Sigmoid colon (tissue), 3 donors: ENCODE data around the gene PRPF38A.

Experiments used
- CTCF ChIP-seq, 4 experiments: fragments of 450-650 bp in 3 of 4; fragments of 200-600 bp in 1 of 4; IDR thresholded peaks; one replicate each; pipeline ENCODE4 v1.5.1; 2016 to 2019; ENCODE audit warnings: antibody characterized with exemption in 4 of 4, mild to moderate bottlenecking in 3 of 4, moderate library complexity in 2 of 4
- POLR2A ChIP-seq, 2 donors: fragments of 450-650 bp; IDR thresholded peaks; one replicate each; pipeline ENCODE4 v1.6.1; 2016; ENCODE audit warnings: antibody characterized with exemption in 2 of 2, mild to moderate bottlenecking in 2 of 2, moderate library complexity in 2 of 2

DNA sequence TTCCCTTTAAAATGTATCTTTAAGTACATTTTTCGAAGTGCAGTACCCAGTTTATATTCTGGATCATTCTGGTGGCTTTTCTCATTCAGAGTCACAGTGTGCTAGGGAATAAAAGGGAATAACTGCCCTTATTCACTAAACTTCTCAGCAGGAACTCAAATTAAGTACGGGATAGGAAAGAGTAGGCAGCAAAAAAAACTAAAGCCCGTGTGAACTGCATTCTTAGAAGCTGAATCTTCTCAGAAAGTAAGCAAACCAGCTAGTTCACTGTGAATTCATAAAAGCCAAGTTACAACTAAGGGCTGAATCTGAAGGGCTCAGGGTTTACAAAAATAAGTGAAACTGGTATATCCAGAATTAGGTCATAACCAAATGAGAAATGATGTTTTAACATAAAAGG is 22.0 kb downstream of the PRPF38A start:
- TF ChIP-seq POLR2A (IDR thresholded peaks at IDR 0.05): no peak
- no peak for TF ChIP-seq CTCF (IDR thresholded peaks at IDR 0.05)
